ENCODE measurements around the gene MNT.

The MNT gene

DNA sequence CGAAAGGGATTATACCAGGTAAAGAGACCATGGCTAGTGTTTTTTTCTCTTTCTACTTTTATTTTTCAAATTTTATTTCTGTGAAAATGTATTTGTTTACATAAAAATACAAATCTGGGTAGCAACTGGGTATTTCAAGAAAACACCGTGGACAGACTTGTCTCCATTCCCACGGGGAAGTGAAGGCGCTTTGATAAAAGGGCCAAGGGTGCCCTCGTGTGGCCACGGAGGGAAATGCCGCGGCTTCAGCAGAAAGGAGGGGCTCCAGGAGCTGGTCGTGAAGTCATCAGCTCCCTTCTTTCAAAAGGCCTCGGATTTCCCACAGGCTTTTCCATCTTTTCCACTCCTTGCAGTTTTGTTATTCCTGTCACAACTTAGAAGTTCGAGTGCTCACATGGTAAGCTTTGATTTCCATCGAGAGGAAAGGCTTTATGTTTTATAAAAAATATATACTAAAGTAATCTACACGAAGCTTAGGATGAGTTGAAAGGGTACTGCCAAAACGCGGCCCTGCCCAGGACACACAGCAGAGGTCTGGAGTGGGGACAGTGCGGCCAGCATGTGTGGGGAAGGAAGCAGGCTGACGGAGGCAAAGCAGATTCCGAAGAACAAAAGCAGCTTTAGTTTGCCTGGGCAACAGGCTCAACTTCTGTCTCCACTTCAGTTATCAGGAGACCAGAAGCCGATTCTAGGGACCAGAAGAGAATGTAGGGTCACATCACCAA is 15.3 kb upstream of the MNT start:
- TF ChIP-seq, protein P1, sequence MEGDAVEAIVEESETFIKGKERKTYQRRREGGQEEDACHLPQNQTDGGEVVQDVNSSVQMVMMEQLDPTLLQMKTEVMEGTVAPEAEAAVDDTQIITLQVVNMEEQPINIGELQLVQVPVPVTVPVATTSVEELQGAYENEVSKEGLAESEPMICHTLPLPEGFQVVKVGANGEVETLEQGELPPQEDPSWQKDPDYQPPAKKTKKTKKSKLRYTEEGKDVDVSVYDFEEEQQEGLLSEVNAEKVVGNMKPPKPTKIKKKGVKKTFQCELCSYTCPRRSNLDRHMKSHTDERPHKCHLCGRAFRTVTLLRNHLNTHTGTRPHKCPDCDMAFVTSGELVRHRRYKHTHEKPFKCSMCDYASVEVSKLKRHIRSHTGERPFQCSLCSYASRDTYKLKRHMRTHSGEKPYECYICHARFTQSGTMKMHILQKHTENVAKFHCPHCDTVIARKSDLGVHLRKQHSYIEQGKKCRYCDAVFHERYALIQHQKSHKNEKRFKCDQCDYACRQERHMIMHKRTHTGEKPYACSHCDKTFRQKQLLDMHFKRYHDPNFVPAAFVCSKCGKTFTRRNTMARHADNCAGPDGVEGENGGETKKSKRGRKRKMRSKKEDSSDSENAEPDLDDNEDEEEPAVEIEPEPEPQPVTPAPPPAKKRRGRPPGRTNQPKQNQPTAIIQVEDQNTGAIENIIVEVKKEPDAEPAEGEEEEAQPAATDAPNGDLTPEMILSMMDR (IDR thresholded peaks at IDR 0.05; ENCODE audit: insufficient read depth, low read depth, low read length, missing control alignments), result peak; percentile 95
- H3K4me3 ChIP-seq (ENCODE audit: low read length), result no peak overlapping the region

DNA sequence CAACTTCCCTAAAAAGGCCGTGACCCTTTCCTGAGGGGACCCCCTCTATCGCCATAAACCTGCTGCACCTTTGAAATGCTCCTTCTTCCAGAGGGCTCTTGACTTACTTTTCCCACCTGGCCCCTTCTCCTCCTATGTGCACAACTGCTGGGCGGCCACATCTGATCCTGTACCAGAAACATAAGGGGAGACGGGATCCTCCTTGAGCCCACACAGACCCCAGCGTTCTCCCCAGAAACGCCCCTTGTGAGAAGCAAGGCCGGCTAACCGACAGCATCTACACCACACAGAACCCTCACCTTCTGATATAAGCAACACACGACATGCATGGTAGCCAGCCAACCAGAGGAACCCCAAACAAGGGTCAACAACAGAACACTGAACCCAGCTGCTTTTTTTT is 14.2 kb upstream of the MNT start:
- H3K4me3 ChIP-seq (ENCODE audit: low read length), result no peak overlapping the region
- TF ChIP-seq, protein P1 (IDR thresholded peaks at IDR 0.05; ENCODE audit: insufficient read depth, low read depth, low read length, missing control alignments), result no peak
- DNase-seq (ENCODE audit: low read depth), result no peak

More for the DNA sequence above, 15.3 kb upstream of the MNT start:
- DNase-seq (ENCODE audit: low read depth), result peak; percentile 83

DNA sequence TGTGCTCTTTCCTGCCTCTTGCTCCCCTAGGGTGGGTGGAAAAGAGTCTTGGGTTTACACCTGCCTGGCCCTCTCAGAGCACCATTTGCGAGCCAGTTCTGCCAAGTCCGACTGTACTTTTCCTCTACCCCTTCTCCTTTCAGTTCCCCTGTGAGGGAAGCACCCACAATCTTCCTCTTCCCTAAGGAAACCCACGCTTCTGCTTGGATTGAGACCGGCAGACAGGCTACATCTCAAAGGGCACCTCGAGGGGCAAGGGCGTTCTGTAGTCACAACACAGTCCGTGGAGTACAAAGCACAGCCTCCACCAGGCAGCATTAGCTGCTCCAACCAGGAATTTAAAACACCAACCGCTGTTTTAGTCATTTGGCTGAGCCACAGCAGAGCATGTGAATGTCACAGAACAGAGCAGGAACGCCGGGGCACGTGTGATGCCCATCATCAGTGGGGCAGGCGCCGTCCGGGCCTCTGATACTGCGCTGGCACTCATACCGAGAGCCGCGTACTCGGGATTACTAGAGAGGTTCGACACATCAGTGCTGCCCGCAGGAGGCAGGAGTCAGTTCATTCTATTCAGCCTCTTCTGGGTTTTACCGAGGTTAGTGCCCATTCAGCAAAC is 13.7 kb upstream of the MNT start:
- H3K4me3 ChIP-seq (ENCODE audit: low read length), result no peak overlapping the region
- TF ChIP-seq, protein P1 (IDR thresholded peaks at IDR 0.05; ENCODE audit: insufficient read depth, low read depth, low read length, missing control alignments), result no peak
- DNase-seq (ENCODE audit: low read depth), result no peak

DNA sequence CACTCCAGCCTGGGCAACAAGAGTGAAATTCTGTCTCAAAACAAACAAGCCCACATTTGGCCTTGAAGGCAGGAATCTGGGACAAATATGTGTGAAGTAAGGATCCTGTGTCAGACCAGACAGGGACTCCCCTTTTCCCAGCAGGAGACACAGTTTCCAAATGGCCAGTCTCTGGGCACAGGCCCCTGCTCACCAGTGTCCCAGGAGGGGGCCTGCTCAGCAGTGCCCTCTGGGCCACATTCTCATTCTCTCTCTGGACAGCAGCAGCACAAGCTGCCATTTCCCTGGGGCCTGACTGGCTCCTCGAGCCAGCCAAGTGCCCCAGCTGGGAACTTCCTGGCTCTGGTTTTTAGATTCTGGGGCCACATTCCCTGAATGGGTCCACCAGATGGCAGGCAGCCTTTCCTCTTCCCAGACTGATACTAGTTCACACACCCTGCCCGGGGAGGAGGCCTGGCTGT is 11.7 kb upstream of the MNT start:
- TF ChIP-seq, protein P1 (IDR thresholded peaks at IDR 0.05; ENCODE audit: insufficient read depth, low read depth, low read length, missing control alignments), result peak; percentile 3
- H3K4me3 ChIP-seq (ENCODE audit: low read length), result no peak overlapping the region
- DNase-seq (ENCODE audit: low read depth), result no peak

DNA sequence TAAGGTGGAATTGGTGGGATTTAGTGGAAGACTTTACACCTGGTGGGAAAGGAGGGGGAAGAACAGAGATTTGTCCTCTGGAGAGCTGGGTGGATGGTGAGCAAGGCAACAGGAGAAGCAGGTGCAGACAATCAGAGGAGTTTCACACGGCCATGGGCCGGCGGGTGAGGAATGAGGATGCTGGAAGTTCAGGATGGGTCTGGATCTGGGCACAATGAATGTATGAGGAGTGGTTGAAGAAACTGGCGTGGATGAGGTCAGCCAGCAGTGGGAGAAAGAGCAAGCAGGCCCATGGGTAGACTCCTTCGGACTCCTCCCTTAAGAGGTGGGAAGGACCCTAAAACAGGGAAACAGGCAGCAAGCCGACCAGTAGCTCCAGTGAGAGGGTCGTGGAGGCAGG is 10.1 kb upstream of the MNT start:
- no peak overlapping the region for H3K4me3 ChIP-seq (ENCODE audit: low read length)
- TF ChIP-seq, protein P1 (IDR thresholded peaks at IDR 0.05; ENCODE audit: insufficient read depth, low read depth, low read length, missing control alignments), result no peak

DNA sequence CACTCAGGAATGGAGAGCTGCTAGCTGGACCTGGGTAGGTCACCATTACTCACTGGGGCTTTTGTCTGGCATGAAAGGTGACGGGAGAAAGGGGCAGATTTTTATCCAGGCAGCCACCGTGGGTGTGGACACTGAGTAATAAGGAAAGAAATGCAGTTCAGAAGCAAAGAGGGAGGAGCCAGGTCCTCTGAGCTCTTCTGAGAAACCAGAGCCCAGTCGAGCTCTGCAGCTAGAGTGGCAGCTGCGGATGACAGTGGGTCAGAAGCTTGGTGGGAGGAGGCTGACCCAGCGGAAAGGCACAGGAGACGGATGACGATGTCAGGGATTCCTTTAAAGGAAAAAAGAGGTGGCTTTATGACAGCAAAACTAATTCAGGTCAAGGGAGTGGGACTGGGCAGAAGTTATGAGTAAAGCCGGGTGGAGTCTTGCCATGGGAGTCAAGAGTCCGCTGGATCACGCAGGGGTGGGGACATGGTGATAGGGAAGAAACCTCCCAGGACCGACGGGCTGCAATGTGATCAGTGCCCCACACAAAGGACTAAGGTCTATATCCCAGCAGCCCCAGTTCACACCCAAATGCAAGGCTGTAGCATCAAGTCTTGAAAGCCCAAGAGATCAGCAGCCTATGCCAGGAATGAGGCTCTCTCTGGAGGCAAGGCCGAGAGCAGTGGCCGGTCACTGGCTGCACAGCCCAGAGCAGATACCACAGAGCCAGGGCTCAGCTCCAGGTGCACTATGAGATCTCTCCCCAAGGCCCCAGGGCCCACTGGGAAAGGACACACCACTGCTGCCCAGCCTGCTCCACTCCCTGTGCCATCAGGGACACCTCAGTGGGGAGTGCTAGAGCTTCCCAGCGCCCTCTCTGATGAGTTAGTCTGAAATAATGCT is 6.3 kb upstream of the MNT start:
- DNase-seq (ENCODE audit: low read depth), result peak; percentile 98
- TF ChIP-seq, protein P1 (IDR thresholded peaks at IDR 0.05; ENCODE audit: insufficient read depth, low read depth, low read length, missing control alignments), result no peak
- no peak overlapping the region for H3K4me3 ChIP-seq (ENCODE audit: low read length)

More for the DNA sequence above, 10.1 kb upstream of the MNT start:
- no peak for DNase-seq (ENCODE audit: low read depth)

Measured in epithelial cell of esophagus (primary cell).